T-helper 22 cell (primary cell): ENCODE measurements around the gene SPRYD3.

ENCODE experiments used
- DNase-seq: peaks from one replicate; pipeline ENCODE4 v3.0.0-alpha.2; 2020; ENCODE audit warnings: low read depth

Gene SPRYD3

GRCh38 chr12:53025250-53025649 lies 53.9 kb downstream of the SPRYD3 start:
- no peak for DNase-seq

- no peak for DNase-seq
These were observed 64.5 kb downstream of the SPRYD3 start for GRCh38 chr12:53014709-53015108.
